ENCODE data around the gene DEFB124.
"Not testable (repeated sequence)": the region's sequence is repeated elsewhere in the genome, so short reads cannot be mapped to it uniquely, and the experiment has no call there.

The DEFB124 gene

DNA sequence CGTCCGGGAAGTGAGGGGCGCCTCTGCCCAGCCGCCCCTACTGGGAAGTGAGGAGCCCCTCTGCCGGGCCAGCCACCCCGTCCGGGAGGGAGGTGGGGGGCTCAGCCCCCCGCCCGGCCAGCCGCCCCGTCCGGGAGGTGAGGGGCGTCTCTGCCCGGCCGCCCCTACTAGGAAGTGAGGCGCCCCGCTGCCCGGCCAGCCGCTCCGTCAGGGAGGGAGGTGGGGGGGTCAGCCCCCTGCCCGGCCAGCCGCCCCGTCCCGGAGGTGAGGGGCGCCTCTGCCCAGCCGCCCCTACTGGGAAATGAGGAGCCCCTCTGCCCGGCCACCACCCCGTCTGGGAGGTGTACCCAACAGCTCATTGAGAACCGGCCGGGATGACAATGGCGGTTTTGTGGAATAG, 47.4 kb downstream of the DEFB124 start:
- DNase-seq (ENCODE audit: low spot score); FAIRE-seq: not testable (repeated sequence)

DNA sequence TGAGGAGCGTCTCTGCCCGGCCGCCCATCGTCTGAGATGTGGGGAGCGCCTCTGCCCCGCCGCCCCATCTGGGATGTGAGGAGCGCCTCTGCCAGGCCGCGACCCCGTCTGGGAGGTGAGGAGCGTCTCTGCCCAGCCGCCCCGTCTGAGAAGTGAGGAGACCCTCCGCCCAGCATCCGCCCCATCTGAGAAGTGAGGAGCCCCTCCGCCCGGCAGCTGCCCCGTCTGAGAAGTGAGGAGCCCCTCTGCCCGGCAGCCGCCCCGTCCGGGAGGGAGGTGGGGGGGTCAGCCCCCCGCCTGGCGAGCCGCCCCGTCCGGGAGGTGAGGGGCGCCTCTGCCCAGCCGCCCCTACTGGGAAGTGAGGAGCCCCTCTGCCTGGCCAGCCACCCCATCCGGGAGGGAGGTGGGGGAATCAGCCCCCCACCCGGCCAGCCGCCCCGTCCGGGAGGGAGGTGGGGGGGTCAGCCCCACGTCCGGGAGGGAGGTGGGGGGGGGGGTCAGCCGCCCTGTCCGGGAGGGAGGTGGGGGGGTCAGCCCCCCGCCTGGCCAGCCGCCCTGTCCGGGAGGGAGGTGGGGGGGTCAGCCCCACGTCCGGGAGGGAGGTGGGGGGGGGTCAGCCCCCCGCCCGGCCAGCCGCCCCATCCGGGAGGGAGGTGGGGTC, 47.9 kb downstream of the DEFB124 start:
- DNase-seq (ENCODE audit: low spot score); FAIRE-seq: not testable (repeated sequence)

DNA sequence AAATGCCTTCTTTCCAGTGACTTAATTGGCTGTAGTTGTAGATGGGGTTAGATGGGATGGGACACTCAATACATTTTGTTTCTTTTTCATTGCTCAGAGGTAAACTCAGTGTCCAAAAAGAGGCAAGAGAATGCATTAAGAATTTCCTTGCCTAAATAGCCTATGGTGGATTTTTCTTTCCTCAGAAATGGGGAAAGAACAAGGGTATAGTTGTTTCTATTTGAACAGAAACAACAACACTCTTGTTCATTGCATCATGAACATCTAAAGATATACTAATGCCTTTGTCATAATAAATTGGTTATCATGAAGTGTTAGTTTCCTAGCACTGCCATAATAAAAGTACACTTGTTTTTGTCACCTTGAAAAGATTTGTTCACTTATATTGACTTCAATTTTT, 49.1 kb downstream of the DEFB124 start:
- DNase-seq (ENCODE audit: low spot score) (no peak), FAIRE-seq (no peak)

DNA sequence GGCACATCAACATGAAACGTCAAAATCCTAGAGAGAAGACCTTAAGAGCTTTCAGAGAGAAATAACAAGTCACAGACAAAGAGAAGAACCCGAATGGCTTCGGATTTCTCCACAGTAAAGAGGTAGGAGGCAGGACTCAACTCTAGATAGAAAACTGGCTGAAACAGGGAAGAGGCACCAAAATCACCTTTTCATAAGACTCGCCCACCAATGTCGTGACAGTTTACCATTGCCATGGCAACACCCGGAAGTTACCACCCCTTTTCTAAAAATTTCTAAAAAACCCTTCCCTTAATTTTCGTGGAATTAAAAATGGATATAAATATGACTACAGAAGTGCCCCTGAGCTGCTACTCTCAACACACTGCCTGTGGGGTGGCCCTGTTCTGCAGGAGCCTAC, 56.6 kb downstream of the DEFB124 start:
- DNase-seq (ENCODE audit: low spot score): no peak
- FAIRE-seq: no peak

DNA sequence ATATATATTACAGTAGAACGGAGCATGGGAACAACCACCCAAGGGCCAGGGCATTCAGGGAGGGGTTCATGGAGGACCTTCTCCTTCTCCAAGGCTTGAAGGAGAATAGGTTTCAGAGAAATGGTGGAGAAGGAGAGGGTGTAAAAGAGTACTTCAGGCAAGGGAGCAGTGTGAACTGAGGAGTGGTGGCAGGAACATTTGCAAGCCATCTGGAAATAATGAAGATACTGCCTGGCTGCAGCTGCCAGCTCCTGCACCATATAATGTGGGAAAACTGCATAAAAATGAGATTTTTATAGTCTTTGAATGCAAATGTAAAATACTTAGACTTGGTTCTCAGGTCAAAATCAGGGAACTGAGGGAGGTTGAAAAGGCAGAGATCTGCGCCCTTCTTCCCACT, 59.3 kb downstream of the DEFB124 start:
- no peak for FAIRE-seq
- DNase-seq (ENCODE audit: low spot score): no peak

Data from urothelium cell line (cell line).